HG03095 (cell line): ENCODE measurements around the gene GORASP1.
A peak's percentile ranks its signal among the peaks of the same experiment; 100 is the strongest.

Experiments used
- ATAC-seq: cut with Tn5 transposase; IDR thresholded peaks from one replicate; pipeline ENCODE4 v1.9.1; 2021; ENCODE audit warnings: moderate library complexity; ENCODE audit not compliant: unreplicated experiment

GORASP1 gene

GRCh38 chr3:39107388-39108199, at the start of gene GORASP1, which contains the start of gene TTC21A:
Gene GORASP1, minus strand, starts transcription at chr3:39107627. Its CDS starts 86 bp downstream, at chr3:39107541.
Gene TTC21A, plus strand, starts transcription at chr3:39107680. Its CDS starts 158 bp downstream, at chr3:39107838.
- peak; percentile 50 for ATAC-seq

DNA sequence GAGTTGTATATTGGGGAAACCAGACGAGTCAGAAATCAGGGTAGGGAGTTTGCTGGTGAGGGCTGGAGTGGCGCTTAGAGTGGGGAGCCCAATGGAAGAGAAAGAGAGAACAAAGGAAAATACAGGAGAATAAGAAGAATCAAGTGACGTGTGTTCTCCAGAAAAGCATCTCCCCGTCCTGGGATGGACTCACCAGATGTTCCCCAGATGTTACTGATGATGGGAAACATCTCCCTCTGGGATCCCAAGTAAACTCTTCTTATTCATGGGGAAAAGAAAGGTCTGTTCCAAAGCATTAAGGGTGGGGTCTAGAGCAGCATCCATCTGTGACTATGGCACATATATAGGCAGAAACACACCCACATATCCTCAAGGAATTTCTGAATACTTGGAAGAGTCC, 49.0 kb upstream of the GORASP1 start:
- no peak for ATAC-seq

- ATAC-seq = no peak
These were observed 47.0 kb upstream of the GORASP1 start for GRCh38 chr3:39154280-39155021.

- no peak for ATAC-seq
These were observed 46.5 kb upstream of the GORASP1 start for GRCh38 chr3:39153977-39154279.

DNA sequence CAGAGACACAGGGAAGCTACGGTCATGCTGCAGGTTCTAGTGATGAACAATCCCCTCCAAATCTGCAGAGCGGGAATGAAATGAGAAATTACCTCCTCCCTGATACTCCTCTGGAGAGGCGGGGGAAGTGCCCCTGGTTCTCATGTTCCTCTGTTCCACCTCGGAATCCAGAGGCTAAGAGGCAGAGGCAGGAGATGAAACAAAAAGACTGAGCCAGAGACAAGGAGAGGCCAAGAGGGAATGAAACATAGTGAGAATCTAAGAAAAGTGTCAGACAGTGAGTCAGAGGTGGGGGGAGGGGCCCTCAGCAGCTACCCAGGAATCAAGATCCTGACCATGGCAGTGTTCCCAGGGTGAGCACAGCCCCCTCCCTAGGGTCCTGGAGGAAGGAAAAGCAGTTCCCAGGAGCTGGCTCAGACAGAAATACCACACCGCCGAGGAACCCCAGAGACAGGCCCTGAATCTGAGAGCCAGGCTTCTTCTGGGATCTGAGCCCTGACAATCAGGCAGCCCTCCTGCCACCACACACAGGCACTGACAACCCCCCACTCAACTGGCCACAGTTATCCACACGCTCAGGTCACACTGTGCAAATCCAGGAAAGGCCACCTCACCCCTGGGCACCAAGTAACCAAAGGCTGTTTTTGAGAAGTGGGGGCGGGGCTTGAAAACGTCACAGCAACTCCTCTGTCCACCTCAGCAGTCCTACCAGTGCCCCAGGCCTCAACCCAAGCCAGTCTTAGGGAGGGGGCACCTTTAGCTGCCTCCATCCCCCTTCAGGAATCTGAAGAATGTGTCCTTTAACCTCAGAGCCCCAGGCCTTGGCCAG, 43.6 kb upstream of the GORASP1 start:
- no peak for ATAC-seq

DNA sequence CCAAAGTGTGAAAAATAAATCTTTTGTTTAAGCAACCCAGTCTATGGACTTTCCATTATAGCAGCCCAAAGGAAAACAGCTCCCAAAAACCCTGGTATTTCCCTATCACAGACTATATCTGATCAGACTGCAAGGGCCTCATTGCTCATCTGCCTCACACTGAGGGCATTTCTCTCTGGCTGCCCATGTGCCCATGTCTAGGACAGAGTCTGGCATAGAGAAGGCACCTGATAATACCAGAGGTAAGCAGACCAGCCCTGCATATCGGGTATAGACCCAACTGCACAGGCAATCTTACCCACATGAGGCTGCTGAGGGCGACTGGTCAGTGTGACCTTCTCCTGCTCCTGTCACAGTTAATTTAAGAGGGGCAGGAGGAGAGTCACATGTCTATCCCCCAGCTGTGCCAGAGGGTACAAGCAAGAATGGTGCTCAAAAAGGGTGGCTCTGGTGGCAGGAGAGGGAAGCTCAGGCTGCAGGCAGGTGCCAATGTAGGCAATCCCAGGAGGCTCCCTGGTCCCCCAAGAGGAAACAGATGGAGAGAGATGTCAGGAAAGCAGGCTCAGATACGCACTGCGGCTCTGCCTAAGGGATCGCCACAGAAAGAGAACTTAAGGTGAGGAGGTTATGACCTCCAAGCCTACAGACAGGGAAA, 42.8 kb upstream of the GORASP1 start:
- no peak for ATAC-seq

GRCh38 chr3:39149498-39150147, 42.2 kb upstream of the GORASP1 start:
- ATAC-seq = no peak

- no peak for ATAC-seq
These were observed 41.6 kb upstream of the GORASP1 start for GRCh38 chr3:39149059-39149455.

DNA sequence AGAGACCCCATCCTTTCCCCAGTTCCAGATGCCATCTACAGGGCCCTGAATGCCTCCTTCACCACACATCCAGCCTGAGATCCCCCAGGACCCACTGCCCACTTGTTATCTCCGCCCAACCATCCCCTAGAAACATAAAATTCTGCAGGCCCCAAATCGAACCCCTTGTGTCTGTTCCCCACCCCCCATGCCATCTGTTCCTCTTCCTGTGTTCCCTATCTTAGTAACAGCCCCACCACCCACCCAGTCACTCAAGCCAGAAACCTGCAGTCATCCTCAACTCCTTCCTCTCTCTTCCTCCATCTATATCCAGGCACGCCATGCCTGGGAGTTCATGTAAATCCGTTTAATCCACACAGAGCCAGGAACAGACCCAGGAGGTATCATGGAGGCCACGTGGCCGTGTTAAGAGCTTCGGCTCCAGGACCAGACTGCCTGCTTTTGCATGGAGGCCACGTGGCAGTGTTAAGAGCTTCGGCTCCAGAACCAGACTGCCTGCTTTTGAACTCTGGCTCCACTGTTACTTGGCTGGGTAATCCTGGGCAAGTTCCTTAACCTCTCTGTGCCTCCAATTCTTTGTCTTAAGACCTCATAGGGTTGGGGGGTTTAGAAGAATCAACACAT, 41.1 kb upstream of the GORASP1 start:
- no peak for ATAC-seq

DNA sequence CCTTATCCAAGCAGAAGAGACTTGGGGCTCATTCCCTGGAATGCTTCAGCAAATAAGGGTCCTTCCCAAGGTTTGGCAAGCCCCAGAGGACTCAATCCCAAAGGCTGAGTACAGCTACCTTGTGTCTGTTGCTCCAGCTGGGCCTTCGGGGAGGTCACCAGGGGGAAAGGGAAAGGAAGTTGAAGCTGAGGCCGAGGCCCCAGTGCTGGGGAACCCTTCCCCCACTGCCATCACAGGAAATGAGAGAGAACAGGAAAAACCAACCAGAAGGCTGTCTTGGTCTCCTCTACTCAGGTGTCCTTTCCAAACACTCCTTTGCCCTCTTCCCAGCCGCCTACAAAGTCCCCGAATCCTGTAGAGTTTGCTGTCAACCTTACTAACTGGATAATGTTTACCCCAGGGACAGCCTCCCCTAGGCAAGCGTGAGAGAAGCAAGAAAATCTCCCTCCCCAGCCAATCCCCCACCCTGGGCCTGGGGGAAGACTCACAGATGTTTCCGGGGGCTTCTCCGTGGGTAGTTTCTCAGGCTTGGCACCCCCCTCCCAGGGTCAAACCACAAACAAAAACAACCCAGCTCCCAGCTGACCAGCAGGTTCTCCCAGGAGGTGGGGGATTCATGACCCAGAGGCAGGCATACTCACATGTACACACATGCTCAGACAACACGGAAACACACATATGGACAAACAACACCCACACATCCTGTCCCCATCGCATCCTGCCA, 40.4 kb upstream of the GORASP1 start:
- peak; percentile 26 for ATAC-seq

DNA sequence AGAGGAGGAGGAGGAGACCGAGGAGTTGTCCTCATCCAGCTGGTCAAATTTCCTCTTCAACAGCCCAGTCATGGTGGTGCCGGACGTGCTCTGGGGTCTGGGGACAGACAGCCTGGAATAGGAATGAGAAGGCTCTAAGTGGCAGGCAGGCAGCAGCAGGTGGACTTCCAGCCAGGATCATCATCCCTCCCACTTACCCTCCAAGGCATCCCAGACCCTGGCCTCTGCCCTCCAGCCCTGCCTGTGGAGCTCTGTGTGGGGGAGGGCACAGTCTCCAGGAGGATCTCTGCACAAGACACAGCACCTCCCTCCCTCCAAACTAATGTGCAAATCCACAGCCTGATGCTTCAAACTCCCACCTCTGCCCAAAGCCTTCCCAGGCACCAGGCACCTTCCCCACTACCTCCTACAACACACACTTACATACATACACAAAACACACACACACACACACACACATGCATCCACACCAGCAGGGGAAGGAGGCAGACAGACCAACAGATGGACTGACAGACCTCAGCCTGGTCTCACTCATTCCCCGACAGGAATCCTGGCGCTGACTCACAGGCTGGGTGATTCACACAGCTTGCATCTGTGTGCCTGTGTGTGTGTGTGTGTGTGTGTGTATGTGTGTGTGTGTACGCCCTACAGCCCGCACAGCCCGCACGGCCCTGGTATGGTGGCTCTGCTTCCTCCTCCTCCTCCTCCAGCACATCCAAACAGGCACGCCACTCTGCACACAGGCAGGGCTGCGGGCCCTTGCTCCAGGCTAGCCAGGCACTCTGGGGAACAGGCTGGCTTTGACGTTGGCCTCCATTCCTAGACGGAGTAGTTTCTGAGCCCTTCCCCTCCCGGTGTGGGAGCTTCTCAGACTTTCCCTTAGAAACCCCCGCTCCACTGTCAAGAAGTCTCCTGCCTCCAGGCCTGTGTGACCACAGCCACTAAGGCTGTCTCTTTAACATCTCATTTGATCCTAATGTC, 39.5 kb upstream of the GORASP1 start:
- no peak for ATAC-seq

GRCh38 chr3:39146083-39146501, 38.7 kb upstream of the GORASP1 start:
- no peak for ATAC-seq

DNA sequence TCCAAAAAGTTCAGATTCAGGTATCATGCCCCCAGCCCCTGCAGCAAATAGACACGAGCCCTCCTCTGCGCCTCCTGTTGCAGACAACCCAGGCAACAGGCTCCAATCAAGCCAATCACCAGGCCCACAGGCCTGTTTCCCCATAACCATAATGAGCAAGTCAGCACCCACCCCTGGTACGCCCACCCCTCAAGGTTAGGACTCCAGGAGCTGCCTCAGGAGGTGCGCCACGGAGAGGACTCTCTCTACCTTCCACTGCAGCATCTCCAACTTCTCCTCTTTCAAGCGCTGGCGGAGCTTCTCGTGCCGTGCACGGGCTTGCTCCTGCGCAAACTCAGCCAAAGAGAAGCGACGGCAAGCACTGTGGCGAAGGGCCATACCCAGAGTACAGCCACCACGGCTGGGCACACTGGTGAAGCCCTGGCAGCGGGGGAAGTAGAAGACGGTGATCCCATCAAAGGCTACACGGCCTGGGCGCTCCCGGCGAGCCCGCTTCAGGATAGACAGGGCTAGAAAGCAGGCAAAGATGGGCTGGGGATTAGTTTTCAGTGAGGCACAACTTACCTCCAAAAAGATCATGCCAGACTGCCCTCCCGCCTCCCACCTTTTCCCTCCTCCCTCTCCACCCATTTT, 37.4 kb upstream of the GORASP1 start:
- ATAC-seq = no peak

DNA sequence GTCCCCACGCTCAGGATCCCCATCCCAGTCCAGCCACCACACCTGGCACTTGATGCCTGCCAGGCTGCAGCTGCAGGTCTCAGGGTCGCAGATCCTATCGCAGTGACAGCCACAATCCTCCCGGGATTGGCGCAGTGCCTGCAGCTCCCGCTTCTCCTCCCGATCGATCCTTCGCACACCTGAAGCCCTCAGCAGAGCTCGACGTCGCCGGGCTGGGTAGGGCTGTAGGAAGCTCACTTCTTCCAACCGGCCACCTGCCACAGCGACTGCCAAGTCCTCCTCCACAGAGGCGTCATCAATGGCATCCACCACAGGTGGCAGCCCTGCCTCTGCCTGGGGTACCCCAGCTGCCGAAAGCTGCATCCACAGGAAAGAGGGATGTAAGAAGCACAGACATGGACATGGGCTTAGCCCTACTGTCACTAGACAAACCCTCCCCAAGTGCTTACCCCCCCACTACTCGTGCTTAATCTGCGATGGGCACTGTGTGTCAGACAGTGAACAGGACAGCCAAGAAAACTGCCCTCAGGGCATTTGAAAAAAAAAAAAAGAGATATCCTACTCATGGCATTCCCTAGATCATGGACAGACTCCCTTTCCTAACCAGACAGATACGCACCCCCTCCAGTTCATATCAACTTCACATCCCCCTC, 36.8 kb upstream of the GORASP1 start:
- ATAC-seq = no peak

GRCh38 chr3:39143051-39143885, 35.8 kb upstream of the GORASP1 start:
- ATAC-seq = no peak

DNA sequence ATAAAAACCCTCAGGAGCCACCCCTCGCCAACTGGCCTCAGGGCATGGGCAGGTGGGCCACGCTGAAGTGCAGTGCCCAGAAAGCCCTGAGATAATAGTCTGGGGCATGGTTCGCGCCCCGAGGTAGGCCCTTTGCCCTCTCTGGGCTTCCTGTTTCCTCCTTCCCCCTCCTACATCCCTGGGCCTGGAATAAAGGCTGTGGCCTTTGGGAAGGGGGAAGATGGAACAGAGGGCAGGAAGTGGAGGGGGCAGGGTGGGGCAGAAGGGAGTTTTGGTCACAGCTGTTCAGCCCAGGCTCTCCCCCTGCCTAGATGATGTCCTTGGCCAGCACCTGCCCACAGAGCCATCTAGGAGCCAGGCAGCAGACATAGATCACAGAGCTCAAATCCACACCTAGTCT, 34.6 kb upstream of the GORASP1 start:
- no peak for ATAC-seq
